Uterus (tissue), 4 donors: ENCODE measurements around the gene SHB. TPM values are rescaled to one million over a fixed set of nuclear protein-coding genes. Genes with fewer than 3 reads are reported as not detected.

Source experiments
- DNase-seq, 2 donors: peaks; one replicate each; pipeline ENCODE4 v3.0.0-alpha.2; 2019 to 2020
- H3K27ac ChIP-seq, 2 donors: fragments of 200-600 bp; sonication (generic); 1 replicate in 1 of 2; 2 replicates in 1 of 2; pipeline ENCODE4 v1.5.1; 2016 to 2018
- H3K27me3 ChIP-seq, 2 donors: fragments of 200-600 bp; sonication (generic); one replicate each; pipeline ENCODE4 v1.5.1; 2018 to 2019; ENCODE audit warnings: control low read depth in 1 of 2
- H3K36me3 ChIP-seq, 2 donors: fragments of 200-600 bp; sonication (generic); one replicate each; pipeline ENCODE4 v1.5.1; 2019; ENCODE audit warnings: control low read depth in 1 of 2
- H3K4me1 ChIP-seq, 2 donors: fragments of 200-600 bp; sonication (generic); one replicate each; pipeline ENCODE4 v1.5.1; 2018 to 2019; ENCODE audit warnings: control low read depth in 1 of 2
- H3K4me3 ChIP-seq, 2 donors: fragments of 200-600 bp; sonication (generic); 1 replicate in 1 of 2; 2 replicates in 1 of 2; pipeline ENCODE4 v1.5.1; 2018 to 2019; ENCODE audit warnings: mild to moderate bottlenecking in 1 of 2
- H3K9me3 ChIP-seq, 2 donors: fragments of 200-600 bp; sonication (generic); one replicate each; pipeline ENCODE4 v1.5.1; 2019; ENCODE audit warnings: control low read depth in 1 of 2
- CTCF ChIP-seq, 4 experiments: fragments of 200-600 bp in 2 of 4; fragments of 450-650 bp in 2 of 4; sonication (generic) in 2 of 4; IDR thresholded peaks; one replicate each; pipeline ENCODE4 v1.5.1; 2016 to 2019; ENCODE audit warnings: antibody characterized with exemption in 4 of 4, mild to moderate bottlenecking in 2 of 4, moderate library complexity in 1 of 4
- POLR2A ChIP-seq, 2 donors: fragments of 450-650 bp; IDR thresholded peaks; one replicate each; pipeline ENCODE4 v1.6.1; 2016; ENCODE audit warnings: antibody characterized with exemption in 2 of 2, mild to moderate bottlenecking in 1 of 2, moderate library complexity in 1 of 2
- intact Hi-C: fragments of 100-400 bp; cut with DNase I; formaldehyde crosslinking; loops from one replicate; pipeline ENCODE4 v1.15.1; 2023; ENCODE audit warnings: low total_unique reads
- total RNA-seq, 4 donors: library from RNA; depleted of rRNA in 3 of 4; stranded (reverse); fragments of >200 nt in 3 of 4; gene quantifications; one replicate each; pipeline versions ENCODE4 v1.1.0 to v1.2.4, GENCODE V29; 2014 to 2023
- donor health status: DM: yes; HTN: yes; CAD: no.

Gene SHB
- total RNA-seq, 4 donors from 2014 or later: 3.5 to 19.6 (median 7.3) TPM

GRCh38 chr9:37921546-37922300 is 147.3 kb downstream of the SHB start:
- H3K9me3 ChIP-seq: no peaks in the 10 kb centered on the region
- H3K4me1 ChIP-seq: no peaks in the 10 kb centered on the region
- H3K36me3 ChIP-seq: no peaks in the 10 kb centered on the region
- no peak overlapping the region for H3K27ac ChIP-seq
- H3K27me3 ChIP-seq: no peaks in the 10 kb centered on the region
- TF ChIP-seq POLR2A (IDR thresholded peaks at IDR 0.05) (no peak), CTCF (IDR thresholded peaks at IDR 0.05) (no peak)
- peak in 1 of 2 donors; percentile 6 for DNase-seq
- intact Hi-C loops: no loop called here
- no peak overlapping the region for H3K4me3 ChIP-seq

DNA sequence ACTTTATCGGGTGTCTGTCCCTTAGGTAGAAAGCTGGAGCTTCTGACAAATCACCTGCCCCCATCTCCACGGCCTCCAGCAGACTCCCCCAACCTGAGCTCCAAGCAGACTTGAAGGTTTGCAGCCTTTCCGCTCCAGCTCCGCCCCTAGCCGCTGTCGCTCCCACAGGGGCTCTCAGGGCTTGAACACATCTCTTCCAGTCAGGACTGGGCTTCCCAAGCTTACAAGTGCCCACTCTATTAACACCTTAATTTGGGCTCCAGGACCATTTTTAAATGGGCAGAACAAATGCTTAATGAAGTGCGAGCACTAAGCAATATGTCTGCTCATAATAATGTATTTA is 147.9 kb downstream of the SHB start:
- no peaks in the 10 kb centered on the region for H3K4me1 ChIP-seq
- no peaks in the 10 kb centered on the region for H3K9me3 ChIP-seq
- H3K27me3 ChIP-seq: no peaks in the 10 kb centered on the region
- TF ChIP-seq POLR2A (IDR thresholded peaks at IDR 0.05): no peak
- H3K4me3 ChIP-seq: no peak overlapping the region
- no peaks in the 10 kb centered on the region for H3K36me3 ChIP-seq
- no peak overlapping the region for H3K27ac ChIP-seq
- intact Hi-C loops: no loop called here
- DNase-seq: peak in 1 of 2 donors; percentile 11

DNA sequence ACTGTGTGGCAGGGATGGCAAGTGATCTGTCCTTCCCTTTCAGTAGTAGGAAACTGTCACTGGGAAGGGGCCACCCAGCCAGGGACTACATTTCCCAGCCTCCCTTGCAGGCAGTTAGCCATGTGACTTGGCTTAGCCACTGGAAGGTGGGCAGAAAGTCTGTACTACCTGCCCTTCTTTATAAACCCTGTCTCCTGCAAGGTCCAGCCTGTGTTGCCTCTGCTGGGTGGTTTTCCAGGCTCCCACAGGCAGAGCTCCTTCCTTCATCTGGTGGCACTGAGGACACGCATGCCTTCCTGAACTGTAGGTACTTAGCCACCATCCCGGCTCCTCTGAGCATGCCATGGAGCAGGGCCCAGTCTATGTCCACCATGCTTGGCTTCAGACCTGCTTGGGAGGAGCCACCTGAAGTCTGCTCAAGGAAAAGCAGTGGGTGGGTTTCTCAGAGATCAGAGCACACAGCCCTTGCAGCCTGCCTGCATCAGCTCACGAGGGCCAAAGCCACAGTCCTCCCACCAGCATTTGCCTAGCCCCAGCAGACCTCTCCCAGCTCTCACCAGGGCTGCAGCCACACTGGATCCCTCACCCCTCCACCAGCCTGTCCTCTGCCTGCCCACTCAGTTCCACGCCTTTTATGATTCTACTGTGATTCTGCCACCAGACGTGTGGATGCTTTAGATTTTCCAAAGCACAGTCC is 148.4 kb downstream of the SHB start:
- Histone ChIP-seq H3K9me3 (no peaks in the 10 kb centered on the region), H3K4me1 (no peaks in the 10 kb centered on the region), H3K27me3 (no peaks in the 10 kb centered on the region), H3K36me3 (no peaks in the 10 kb centered on the region), H3K4me3 (no peak overlapping the region), H3K27ac (no peak overlapping the region)
- intact Hi-C loops: no loop called here
- DNase-seq: no peak
- no peak for TF ChIP-seq POLR2A (IDR thresholded peaks at IDR 0.05)
- TF ChIP-seq CTCF (IDR thresholded peaks at IDR 0.05): no peak

DNA sequence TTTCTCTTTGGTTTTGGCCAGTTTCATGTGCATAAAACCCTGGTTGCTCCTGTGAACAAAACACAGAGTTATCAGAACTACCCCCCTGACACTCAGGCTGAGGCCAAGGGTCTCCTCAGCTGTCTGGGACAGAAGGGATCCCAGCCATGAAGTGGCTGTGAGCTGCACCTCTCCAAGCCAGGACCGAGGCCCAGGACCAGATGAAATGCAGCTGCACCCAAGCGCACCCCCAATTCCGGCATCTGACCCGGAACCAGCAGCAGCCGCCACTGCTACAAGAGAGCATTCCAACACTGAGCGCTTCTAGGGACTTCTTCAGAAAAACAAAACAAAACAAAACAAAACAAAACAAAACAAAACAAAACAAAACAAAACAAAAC is 149.1 kb downstream of the SHB start:
- no peak for TF ChIP-seq CTCF (IDR thresholded peaks at IDR 0.05)
- no peak for TF ChIP-seq POLR2A (IDR thresholded peaks at IDR 0.05)
- Histone ChIP-seq H3K4me1 (no peaks in the 10 kb centered on the region), H3K4me3 (no peak overlapping the region), H3K27ac (no peak overlapping the region), H3K9me3 (no peaks in the 10 kb centered on the region), H3K36me3 (no peaks in the 10 kb centered on the region), H3K27me3 (no peaks in the 10 kb centered on the region)
- intact Hi-C loops: loop anchor here (10.0 kb wide), 1 partner anchor 145 kb away; the partner anchor contains the start of gene SHB
- no peak for DNase-seq

DNA sequence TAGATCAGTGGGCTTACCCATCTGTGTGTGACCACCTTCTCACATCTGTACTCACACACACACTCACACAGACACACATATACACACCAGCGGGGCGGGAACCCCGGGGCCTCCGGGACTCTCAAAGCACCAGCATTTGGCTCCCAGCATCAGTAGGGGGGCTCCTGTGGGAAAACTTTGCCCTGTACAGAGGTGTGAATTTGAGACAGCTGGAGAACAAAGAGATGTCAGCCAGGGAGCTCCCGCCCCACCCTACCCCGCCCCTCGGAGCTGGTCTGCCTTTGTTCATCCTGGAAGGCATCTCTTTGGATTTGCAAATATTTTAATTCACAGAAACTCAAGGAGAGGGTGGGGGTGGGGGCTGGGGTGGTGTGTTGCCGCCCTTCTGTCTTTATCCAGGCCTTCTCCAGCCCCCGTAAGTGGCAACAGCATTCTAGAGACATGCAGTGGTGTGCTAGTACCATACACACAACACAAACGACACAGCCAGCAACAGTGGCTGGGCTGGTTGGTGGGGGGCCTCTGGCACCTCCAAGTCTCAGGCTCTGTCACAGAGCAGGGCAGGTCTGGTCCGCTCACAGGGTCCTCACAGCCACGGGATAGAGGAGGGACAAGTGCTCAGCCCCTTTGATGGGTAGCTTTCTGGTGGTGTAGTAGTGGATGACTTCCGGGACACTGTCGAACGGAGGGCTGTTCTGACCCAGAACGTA is 149.6 kb downstream of the SHB start:
- no peaks in the 10 kb centered on the region for H3K36me3 ChIP-seq
- intact Hi-C loops: loop anchor here (10.0 kb wide), 1 partner anchor 145 kb away; the partner anchor contains the start of gene SHB
- no peak overlapping the region for H3K27ac ChIP-seq
- TF ChIP-seq CTCF (IDR thresholded peaks at IDR 0.05) (no peak), POLR2A (IDR thresholded peaks at IDR 0.05) (no peak)
- H3K4me3 ChIP-seq: no peak overlapping the region
- DNase-seq: no peak
- no peaks in the 10 kb centered on the region for H3K9me3 ChIP-seq
- no peaks in the 10 kb centered on the region for H3K4me1 ChIP-seq
- H3K27me3 ChIP-seq: no peaks in the 10 kb centered on the region
